Heart right ventricle (tissue), 16 donors: ENCODE data around the gene FABP3. TPM values are rescaled to one million over a fixed set of nuclear protein-coding genes. Genes with fewer than 3 reads are reported as not detected.

Source experiments
- ATAC-seq, 8 donors: fragments of 200-7000 bp; cut with Tn5 transposase; one replicate each; pipeline ENCODE4 v1.9.1; 2020; ENCODE audit warnings: mild to moderate bottlenecking in 8 of 8, moderate library complexity in 8 of 8, moderate number of reproducible peaks in 1 of 8
- DNase-seq, 2 donors: peaks; one replicate each; pipeline ENCODE4 v3.0.0-alpha.2; 2020
- H3K27ac ChIP-seq, 10 donors: fragments of 200-600 bp; sonication (generic) in 2 of 10; one replicate each; pipeline versions ENCODE4 v1.5.0 to v1.8.0; 2020 to 2022; ENCODE audit warnings: mild to moderate bottlenecking in 3 of 10
- H3K27me3 ChIP-seq, 7 donors: fragments of 200-600 bp; one replicate each; pipeline ENCODE4 v1.8.0; 2021 to 2022; ENCODE audit warnings: mild to moderate bottlenecking in 2 of 7
- H3K36me3 ChIP-seq, 9 donors: fragments of 200-600 bp; sonication (generic) in 1 of 9; one replicate each; pipeline versions ENCODE4 v1.5.0 to v1.8.0; 2020 to 2022; ENCODE audit warnings: mild to moderate bottlenecking in 2 of 9
- H3K4me1 ChIP-seq, 9 donors: fragments of 200-600 bp; sonication (generic) in 1 of 9; one replicate each; pipeline versions ENCODE4 v1.5.0 to v1.8.0; 2020 to 2022; ENCODE audit warnings: mild to moderate bottlenecking in 4 of 9
- H3K4me3 ChIP-seq, 10 donors: fragments of 200-600 bp; sonication (generic) in 2 of 10; one replicate each; pipeline versions ENCODE4 v1.5.0 to v1.8.0; 2020 to 2022; ENCODE audit warnings: mild to moderate bottlenecking in 7 of 10, moderate library complexity in 2 of 10
- H3K9me3 ChIP-seq, 11 donors: fragments of 200-600 bp in 10 of 11; sonication (generic) in 2 of 11; one replicate each; pipeline versions ENCODE4 v1.5.0 to v1.8.0; 2013 to 2022; ENCODE audit warnings: mild to moderate bottlenecking in 2 of 11, control low read depth in 1 of 11, moderate library complexity in 1 of 11
- WGBS, 2 donors: extraction: QIAGEN DNeasy Blood & Tissue Kit; methylation state at CpG; one replicate each; pipeline ENCODE4 v1.1.7; 2013; ENCODE audit warnings: inconsistent platforms in 1 of 2; 5-methylcytosine and 5-hydroxymethylcytosine counted together
- intact Hi-C, 10 donors: fragments of 100-400 bp; cut with DNase I; formaldehyde crosslinking; loops; one replicate each; pipeline versions ENCODE4 v1.11.1 to v1.14.2; 2022
- polyA plus RNA-seq, 2 donors: library from polyadenylated mRNA; stranded (reverse); fragments of 200-250 nt; gene quantifications; one replicate each; pipeline ENCODE4 v1.2.3, GENCODE V29; 2013
- total RNA-seq, 10 donors: library from RNA; stranded (reverse); fragmentation: NEBNext Ultra II Directional in 3 of 10; extraction: Animal tissue kit (Norgen Biotek cat#: 25700) in 3 of 10; gene quantifications; one replicate each; pipeline versions ENCODE4 v1.2.1 to v1.2.4, GENCODE V29; 2021 to 2023
- TF ChIP-seq, protein P1 (sequence below), 9 donors: fragments of 200-600 bp; sonication (generic) in 2 of 9; IDR thresholded peaks; one replicate each; pipeline versions ENCODE4 v1.5.0 to v1.8.0; 2021 to 2022; ENCODE audit warnings: antibody characterized with exemption in 9 of 9, mild to moderate bottlenecking in 5 of 9, moderate library complexity in 1 of 9
- donor health status: Arrhythmogenic right ventricular cardiomyopathy.
- donor health status: ischemic (EF 13 %, LVEDD 7.1; RV severe dilation, severe dysfunction).
- donor health status: healthy with polysubstance abuse.
- donor health status: DM: no; HTN: yes; CAD: no.
- donor health status: DM: no; HTN: no; CAD: no.
- donor health status: ischemic (EF 25% LVEDD 6.9; RV normal size, moderate dysfunction).
- donor health status: ischemic (EF 25% LVEDD 5.7; RV mildly dilated, moderate dysfunction).
- donor health status: healthy.
- donor health status: DM: yes; HTN: yes; CAD: no.
- donor health status: Ischemic cardiomyopathy.
- donor health status: ischemic (EF 35%, LVEDD 5.7; RV mildly dilated, moderate dysfunction).
- donor health status: nonischemic (EF 11% LVEDD 7.7; RV severe dilation, severe dysfunction).
- donor health status: DM: yes; HTN: yes; CAD: no.
- donor health status: PGD.
- donor health status: ischemic (EF 29% LVEDD 5.4; RV normal size, mild dysfunction).
- donor health status: nonischemic (EF 23%, LVEDD 6.1; RV moderate dilation, normal function).

FABP3 gene
- total and polyA plus RNA-seq, 12 donors, result 2,977 to 6,968 (median 5,058) TPM

DNA sequence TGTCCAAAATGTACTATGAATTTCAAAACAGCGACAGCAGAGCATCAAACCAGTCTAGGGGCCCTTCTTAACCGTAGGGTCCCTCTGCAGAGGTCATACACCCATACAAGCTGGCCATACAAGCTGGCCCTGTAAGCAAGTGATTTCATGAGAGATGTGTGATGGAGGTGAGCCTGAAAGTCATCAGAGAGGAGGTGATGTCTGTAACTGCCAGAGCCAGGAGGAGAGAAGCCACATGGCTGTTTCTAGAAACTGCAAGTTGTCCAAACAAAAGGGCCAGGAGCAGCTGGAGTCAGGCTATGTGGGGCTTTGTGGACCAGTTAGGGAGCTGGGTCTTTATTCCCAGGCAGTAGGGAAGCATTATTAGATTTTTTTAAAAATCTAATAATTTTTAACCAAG lies 25.4 kb upstream of the FABP3 start:
- intact Hi-C loops, result loop anchor here in 4 of 10 donors (5.0 to 10.0 kb wide), 2 partner anchors 147 to 149 kb away; no protein-coding TSS in a partner anchor
- no peaks in the 10 kb centered on the region for H3K36me3 ChIP-seq
- H3K9me3 ChIP-seq, result no peaks in the 10 kb centered on the region
- H3K4me3 ChIP-seq, result no peak overlapping the region
- no peak overlapping the region for H3K27ac ChIP-seq
- WGBS, 2 donors, result 93% methylated on average over 2 of the region's 2 CpGs
- peaks cover 0 to 26% (median 4%) of the 10 kb centered on the region in 9 donors for H3K4me1 ChIP-seq
- no peak for ATAC-seq
- DNase-seq, result no peak
- peaks cover 0 to 4% (median 0%) of the 10 kb centered on the region in 7 donors for H3K27me3 ChIP-seq
- TF ChIP-seq, protein P1, sequence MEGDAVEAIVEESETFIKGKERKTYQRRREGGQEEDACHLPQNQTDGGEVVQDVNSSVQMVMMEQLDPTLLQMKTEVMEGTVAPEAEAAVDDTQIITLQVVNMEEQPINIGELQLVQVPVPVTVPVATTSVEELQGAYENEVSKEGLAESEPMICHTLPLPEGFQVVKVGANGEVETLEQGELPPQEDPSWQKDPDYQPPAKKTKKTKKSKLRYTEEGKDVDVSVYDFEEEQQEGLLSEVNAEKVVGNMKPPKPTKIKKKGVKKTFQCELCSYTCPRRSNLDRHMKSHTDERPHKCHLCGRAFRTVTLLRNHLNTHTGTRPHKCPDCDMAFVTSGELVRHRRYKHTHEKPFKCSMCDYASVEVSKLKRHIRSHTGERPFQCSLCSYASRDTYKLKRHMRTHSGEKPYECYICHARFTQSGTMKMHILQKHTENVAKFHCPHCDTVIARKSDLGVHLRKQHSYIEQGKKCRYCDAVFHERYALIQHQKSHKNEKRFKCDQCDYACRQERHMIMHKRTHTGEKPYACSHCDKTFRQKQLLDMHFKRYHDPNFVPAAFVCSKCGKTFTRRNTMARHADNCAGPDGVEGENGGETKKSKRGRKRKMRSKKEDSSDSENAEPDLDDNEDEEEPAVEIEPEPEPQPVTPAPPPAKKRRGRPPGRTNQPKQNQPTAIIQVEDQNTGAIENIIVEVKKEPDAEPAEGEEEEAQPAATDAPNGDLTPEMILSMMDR (IDR thresholded peaks at IDR 0.05), result no peak

DNA sequence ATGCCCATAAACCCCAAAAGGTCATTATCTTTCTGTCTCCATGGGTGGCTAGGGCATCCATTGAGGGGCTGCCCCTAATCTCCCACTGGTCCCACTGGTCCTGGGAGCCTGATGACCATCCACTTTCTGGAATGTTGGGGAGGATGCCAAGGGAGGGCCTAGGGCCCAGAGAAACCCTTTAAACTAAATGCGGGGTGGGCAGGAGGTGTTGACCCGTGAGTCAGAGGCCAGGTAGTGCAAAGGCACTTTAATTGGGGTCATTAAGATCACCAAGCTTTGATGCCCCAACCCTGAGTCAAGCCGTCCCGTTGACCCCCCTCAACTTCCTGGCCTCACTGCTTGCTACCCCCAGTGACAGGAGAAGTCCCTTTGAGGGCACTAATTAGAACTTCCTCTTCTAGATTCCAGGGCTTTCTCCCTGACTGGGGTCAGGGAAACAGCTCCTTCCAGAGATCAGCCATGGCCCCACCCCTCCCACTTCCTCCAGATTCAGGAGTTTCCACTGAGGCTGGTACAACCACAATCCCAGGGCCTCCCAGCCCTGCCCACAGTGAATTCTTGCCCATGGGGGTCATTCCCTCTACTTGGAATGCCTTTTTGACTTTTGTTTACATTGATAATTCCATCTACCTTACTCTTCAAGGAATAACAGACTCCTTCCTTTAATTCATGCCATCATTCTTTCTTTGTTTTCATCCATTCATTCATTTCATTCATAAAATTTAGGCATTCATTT lies 24.7 kb upstream of the FABP3 start:
- ATAC-seq, result no peak
- Histone ChIP-seq H3K4me1 (peaks cover 0 to 26% (median 4%) of the 10 kb centered on the region in 9 donors), H3K4me3 (no peak overlapping the region), H3K36me3 (no peaks in the 10 kb centered on the region), H3K9me3 (no peaks in the 10 kb centered on the region), H3K27ac (no peak overlapping the region), H3K27me3 (peaks cover 0 to 4% (median 0%) of the 10 kb centered on the region in 7 donors)
- intact Hi-C loops, result loop anchor here in 5 of 10 donors (2.0 to 10.0 kb wide), 3 partner anchors 147 to 151 kb away; no protein-coding TSS in a partner anchor
- no peak for DNase-seq
- TF ChIP-seq, protein P1 (IDR thresholded peaks at IDR 0.05), result no peak
- 64 to 78% methylated on average over 4 of the region's 4 CpGs for WGBS, 2 donors

- peaks cover 0 to 4% (median 0%) of the 10 kb centered on the region in 7 donors for H3K27me3 ChIP-seq
- TF ChIP-seq, protein P1 (IDR thresholded peaks at IDR 0.05), result peak in 2 of 9 donors; percentile 18 to 20
- no peak overlapping the region for H3K4me3 ChIP-seq
- H3K27ac ChIP-seq, result no peak overlapping the region
- ATAC-seq (no peak), DNase-seq (no peak)
- peaks cover 0 to 26% (median 4%) of the 10 kb centered on the region in 9 donors for H3K4me1 ChIP-seq
- H3K9me3 ChIP-seq, result no peaks in the 10 kb centered on the region
- 91 to 96% methylated on average over 3 of the region's 3 CpGs for WGBS, 2 donors
- H3K36me3 ChIP-seq, result no peaks in the 10 kb centered on the region
- intact Hi-C loops, result loop anchor here in 5 of 10 donors (2.0 to 10.0 kb wide), 3 partner anchors 148 to 152 kb away; no protein-coding TSS in a partner anchor
Measured at GRCh38 chr1:31396633-31397351, 23.9 kb upstream of the FABP3 start.

DNA sequence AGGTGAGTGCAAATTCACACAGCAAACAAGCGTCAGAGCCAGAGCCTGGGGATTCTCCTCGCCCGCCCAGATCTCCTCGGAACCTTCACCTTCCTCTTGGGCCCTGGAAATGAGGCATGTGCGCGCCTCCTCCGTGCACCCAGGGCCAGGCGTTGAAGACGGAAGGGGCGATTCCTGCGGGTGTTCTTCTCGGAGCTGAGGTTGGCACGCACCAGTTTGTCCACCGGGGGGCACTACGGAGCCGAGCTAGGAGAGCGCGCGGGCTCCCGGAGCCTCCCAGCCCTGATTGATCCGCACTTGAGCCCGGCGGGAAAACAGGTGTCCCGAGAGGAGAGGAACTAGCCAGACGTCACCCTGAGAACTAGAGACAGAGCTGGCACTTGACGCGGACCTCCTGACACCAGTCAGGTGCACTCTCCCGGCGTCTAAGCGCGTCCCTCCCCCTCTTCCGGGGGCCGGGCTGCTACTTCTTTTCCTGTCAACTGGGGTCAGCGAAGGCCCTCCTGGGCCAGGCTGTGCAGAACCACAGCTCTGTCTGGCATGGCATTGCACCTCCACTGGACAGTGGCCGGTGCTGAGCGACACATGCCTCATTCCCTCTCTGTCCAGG lies 21.8 kb upstream of the FABP3 start:
- Histone ChIP-seq H3K9me3 (no peaks in the 10 kb centered on the region), H3K27me3 (peaks cover 0 to 4% (median 0%) of the 10 kb centered on the region in 7 donors), H3K36me3 (no peaks in the 10 kb centered on the region), H3K4me1 (peaks cover 0 to 22% (median 4%) of the 10 kb centered on the region in 9 donors), H3K27ac (peak overlapping the region in 5 of 10 donors; percentile 42 to 55 (median 44)), H3K4me3 (peak overlapping the region in 9 of 10 donors; percentile 8 to 53 (median 44))
- intact Hi-C loops, result loop anchor here in 6 of 10 donors (1.0 to 10.0 kb wide), 5 partner anchors 26 to 153 kb away; no protein-coding TSS in a partner anchor
- TF ChIP-seq, protein P1 (IDR thresholded peaks at IDR 0.05), result peak; percentile 74 to 96 (median 91)
- peak; percentile 89 to 97 (median 94) for ATAC-seq
- peak; percentile 81 to 82 for DNase-seq
- 2% methylated on average over 36 of the region's 36 CpGs for WGBS, 2 donors
